ENCODE data around the gene AUTS2.
A peak's percentile ranks its signal among the peaks of the same experiment; 100 is the strongest.
"Not testable (repeated sequence)": the region's sequence is repeated elsewhere in the genome, so short reads cannot be mapped to it uniquely, and the experiment has no call there.

AUTS2 gene

DNA sequence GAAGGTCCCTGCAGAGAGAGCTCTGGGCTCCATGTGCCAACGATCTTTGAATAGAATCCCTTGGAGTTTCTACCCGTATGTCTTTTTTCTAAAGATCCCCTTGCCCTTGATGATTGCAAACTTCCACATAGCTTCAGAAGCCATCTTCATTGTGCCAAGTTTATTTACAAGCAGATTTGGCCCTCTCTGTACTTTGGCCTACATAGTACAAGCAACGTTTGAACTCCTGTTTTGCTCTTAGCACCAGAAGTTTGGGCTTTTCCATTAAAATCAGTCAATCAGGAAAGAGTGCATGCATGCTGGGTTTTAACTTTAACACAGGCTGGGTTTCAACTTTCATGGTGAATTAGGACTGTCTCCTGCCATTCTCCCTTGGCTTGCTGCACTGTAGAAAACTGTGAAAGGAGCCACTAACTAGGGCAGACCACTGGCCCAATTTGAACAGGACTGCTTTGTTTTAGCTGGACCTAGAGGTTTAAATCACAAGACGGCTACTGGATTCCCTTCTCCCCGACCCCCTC lies 976.1 kb downstream of the AUTS2 start:
- DNase-seq, result peak; percentile 39

DNA sequence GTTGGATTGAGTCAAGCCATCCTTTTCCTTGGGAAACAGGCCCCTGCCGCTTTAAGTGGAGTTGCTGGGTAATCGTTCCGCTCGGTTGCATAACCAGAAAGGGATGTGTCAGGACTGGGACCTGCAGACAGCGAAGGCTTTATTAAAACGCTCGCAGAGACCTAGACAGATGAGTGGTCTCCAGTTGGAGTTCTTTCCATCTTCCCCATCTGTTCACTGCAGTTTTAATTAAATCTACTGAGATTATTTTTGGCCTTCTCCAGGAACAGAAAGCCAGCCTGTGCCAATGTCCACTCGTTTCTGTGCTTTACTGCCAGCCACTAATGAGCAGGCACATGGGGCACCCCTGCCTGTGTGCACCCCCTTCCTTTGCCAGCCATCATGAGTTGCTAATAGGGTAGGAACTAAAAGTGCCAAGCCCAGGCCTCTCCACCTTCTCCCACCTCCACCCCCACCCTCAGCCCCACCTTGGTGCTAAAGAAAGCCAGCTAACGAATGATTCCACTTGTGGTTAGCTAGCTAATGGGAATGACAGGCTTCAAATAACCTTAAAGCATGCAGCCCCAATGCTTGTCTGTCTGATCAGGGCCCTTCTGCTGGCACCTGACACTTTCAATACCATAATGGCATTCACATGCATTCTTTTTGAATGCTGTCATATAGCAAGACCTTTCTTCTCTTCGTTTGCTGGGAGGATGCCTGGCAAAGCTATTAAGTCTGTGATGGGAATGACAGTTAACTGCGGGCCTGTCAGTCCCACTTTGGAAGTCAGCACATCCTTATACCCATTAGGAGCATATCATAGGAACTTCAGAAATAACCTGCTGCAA lies 976.9 kb downstream of the AUTS2 start:
- DNase-seq, result peak; percentile 96

DNA sequence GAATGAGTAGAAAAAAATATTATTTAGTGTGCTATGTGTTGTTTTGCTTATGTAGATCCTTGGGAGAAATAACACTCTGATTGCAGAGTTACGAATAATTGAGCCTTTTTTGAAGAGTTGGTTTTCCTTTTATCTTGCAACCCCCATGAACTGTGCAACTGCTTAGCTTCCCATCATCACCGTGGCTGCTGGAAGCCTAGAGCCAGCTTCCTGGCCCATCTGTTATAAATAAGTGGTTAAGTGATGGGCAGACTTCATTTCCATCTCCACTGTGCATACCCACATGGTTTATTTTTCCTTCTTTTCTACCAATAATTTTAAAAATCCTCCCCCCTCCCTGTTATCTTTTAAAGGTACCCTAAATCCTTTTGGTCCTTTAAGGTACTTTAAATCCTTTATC lies 978.8 kb downstream of the AUTS2 start:
- peak; percentile 75 for DNase-seq

DNA sequence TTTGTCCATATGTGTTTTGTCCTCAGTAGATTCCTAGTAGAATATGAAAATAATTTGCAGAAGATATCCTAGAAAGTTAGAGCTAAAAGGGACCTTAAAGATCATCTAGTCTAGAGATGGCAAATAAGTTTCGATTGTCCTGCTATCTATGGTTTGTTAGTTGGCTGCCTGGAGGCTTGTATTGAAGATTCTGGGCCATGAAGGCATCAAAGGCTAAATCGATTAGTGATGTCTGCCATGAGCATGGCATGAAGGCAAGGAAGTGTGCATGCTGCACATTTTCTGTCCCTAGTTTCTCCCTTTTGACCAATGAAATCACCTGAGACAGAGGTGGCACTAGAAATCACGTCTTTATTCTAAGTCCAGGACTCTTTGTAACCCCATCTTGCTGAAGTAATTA lies 979.9 kb downstream of the AUTS2 start:
- no peak for DNase-seq

DNA sequence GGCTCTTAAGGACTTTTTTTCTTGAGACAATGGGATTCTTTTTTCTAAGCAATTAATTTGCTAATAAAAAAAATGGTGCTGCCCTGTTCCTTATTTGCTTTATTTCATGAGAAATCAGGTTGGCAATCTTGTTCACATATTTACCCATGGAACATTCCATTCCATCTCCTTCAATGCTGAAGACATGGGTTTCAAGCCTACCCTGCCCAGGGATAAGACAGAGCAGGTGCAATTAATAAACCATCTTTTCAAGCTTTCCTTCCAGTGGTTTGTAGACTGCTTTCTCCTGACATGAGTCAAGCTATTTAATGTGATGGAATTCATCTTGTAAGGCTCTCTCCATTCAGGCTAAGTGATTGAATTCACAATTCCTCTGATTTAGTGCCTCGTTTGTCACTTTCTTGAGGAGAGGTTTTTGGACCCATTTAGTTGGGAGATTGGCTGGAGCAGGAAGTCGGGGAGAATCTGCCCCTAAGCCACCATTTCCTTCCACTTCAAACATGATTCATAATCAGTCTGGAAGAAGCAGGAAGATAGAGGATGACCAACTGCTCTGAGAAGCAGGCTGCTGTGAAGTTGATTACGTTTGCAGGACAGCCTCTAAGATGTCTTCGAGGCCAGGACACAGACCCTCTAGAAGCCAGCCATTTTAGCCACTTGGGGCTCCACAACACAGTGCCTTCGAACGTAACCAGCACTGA lies 981.3 kb downstream of the AUTS2 start:
- no peak for DNase-seq

DNA sequence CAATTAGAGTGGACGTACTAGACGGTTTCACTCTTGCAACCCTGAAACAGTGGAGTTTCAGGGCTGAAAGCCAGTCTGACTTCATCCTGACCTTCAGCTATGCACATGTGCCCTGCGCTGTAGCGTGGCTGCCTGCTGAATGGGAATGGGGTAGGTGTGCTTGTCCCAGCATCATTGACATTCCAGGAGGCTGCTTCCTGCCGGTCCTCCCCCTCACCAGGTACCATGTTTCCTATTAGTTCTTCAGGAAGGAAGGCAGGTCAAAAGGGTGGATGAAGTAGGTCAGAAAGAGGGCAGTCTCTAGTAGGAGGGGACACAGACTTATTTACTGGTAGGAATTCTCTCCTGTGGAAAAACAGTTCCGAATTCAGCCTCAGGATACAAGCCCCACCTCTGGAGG lies 981.9 kb downstream of the AUTS2 start:
- no peak for DNase-seq

DNA sequence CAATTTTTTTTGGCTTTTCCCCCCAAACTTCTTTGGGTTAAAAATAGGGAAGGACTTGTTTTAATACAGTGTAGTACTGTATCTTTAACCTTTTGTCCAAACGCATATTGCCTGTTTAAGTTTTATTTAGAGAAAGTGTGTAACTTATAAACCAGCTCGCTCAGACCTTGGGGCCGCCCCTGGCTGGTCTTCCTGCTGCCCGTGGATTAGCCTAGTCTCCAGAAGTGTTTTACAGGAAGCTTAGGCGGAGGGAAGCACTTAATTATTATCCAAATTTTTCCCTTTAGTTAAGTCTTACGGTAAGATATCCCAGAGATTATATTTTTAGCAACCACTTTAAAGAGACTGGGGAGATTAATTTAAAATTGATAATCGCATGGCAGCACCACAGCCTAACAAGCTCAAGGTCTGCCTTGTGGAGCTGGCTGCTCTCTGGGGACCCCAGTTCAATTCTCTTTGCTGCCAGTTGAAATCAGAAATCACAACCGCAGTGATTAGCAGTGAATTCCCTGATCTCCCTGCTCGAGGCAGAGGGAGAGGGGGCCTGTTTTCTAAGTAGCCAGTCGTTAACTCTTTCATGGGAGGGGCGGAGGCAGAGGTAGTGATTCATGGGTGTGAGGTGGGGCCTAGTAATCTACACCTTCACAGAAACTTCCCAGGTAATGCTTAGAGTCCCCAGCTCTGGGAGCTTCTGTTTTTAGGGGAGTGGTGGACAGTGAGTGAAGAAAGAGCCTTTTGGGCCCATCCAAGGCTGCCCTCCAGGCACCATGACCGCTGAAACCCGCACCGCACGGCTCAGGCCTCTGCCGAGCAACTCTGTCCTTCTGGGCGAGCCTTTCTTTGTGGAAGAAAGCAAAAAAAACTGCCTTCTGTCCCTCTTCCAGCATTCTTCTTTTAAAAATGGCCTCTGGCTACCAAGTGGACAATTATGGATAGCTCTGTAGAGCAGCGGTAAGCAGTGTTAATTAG lies 984.9 kb downstream of the AUTS2 start:
- DNase-seq, result peak; percentile 87

DNA sequence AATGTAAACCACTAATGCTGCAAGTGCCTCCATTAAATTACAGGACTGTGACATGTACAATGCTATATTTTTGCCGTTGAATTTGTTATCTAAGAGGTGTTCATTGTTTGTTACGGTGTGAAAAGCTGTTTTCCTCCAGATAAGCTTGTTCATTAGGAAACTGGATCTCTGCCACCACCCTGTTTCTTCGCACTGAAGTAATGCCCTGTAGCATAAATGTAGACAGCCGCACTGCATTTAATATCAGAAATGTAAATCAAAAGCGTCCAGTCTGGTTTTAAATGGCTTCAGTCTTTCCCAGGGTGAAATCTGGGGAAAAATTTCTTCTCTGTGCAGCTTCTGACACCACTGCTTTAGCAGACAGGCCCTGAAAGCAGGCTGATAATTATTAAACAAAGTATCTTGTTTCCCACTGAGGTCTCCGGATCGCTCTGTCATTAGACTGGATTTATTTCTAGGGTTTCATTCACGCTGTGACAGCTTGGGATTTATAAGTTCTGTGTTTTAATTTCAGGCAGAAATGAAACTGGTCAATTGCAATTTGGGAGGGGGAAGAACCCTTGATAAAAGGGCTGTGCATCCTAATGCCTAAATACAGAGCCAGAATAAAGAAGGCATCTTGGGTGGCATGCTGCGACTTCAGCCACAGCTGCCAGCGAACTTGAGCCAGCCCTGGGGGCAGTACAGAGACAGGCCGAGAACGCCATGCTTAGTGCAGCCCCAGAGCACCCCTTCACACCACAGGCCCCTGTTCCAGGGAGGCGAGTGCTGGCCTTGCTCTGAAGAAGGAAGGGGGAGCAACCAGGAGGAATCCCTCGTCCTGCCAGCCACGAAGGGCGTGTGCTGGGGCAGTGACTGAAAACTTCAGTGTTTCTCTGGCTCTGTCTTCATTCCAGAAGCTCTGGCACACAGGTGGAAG lies 985.9 kb downstream of the AUTS2 start:
- peak; percentile 37 for DNase-seq

DNA sequence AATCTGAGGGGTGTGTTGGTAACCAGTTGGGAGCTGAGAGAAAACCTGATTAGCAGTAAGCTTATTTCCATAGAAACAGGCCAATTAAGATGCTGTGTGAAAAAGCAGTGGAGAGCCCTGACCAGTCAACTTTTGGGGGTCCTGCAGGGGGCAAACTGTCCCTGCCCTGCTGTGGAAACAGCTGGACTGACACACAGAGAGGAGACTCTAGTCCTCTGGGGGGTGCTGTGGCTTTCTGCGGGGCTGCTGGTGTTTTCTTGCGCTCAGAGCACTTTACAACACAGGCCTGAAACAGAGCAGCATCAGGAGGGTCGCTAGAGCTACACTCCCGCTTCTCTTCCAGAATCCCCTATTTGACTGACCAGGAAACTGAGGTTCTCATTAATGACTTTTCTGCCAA lies 986.8 kb downstream of the AUTS2 start:
- peak; percentile 44 for DNase-seq

DNA sequence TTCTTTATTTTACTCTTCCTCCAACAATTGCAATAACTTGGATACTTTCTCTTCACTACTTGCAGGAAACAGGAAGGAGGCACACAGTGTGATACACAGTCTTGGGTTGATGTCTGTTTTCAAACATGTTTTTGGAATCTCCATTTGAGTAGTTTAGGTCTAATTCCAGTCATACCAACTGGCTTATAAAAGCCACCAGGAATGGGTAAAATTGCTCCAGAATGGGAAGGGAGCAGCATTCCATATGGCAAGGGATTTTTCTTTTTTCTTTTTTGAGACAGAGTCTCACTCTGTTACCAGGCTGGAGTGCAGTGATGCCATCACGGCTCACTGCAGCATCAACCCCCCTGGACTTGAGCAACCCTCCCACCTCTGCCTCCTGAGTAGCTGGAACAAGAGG lies 988.5 kb downstream of the AUTS2 start:
- no peak for DNase-seq

DNA sequence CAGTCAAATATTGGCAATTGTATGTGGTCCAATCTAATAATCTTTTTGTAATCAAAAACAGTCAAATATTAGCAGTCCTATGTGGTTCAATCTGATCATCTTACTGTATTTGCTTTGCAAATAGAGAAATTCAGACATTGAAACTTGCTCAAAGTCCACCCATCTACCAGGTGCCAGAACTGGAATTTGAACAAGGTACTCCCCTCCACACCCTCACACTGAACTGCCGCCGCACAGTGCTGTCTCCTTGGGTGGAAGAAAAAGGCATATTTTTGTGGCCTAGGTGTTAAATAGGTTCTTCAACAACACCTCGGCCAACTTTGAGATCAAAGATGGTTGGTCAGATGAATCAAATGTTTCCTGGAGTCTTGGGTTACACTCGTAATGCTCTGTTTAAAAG lies 989.5 kb downstream of the AUTS2 start:
- DNase-seq, result no peak

DNA sequence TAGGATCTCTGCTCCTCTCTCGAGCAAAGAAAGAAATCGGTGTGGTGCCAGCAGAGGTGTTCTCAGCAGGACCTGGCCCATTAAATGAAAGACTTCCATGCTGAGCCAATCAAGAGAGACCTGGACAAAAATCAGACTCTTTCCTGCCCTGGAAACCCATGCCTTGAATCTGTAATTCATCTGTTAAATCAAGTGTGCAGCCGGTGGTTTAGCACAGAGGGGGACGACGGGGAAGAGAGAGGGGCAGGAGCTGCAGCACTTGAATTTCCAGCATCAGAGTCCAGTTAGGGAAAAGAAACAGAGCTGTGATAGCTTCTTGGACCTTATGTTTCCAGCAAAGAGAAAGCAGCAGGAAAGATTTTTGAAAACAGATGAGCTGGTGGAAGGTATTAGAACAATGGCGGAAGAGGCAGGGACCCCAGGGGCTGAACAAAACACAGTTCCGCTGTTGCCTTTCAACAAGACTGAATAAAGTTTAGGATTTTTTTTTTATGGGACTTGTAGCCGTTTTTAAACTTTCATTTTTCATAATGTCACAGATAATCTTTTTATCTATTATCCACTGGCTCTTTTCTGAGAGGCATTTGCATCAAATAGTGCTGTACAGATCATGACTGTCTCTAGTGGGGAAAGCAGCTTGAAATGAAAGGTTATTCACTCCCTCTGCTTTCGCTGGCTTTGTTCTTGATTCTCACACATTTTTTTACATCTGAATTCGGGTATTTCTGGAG lies 990.1 kb downstream of the AUTS2 start:
- DNase-seq, result no peak

DNA sequence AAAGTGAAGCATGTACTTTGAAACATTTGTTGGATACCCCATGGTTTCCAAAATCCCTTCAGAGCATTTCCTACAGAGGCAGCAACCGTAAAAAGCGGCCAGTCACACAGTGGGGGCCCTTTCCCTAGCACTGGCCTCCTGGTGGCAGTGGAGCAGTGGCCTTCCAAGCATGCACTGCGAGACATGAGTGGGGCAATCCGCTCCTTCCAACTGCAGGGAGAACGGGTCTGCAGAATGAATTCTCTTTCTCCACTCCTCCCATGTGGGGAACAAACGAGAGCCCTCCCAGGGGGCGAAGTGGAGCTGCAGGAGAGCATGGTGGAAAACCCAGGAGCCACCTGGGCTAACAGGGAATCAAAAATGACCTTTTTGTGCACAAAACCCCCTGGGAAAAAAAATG lies 990.7 kb downstream of the AUTS2 start:
- DNase-seq, result no peak

DNA sequence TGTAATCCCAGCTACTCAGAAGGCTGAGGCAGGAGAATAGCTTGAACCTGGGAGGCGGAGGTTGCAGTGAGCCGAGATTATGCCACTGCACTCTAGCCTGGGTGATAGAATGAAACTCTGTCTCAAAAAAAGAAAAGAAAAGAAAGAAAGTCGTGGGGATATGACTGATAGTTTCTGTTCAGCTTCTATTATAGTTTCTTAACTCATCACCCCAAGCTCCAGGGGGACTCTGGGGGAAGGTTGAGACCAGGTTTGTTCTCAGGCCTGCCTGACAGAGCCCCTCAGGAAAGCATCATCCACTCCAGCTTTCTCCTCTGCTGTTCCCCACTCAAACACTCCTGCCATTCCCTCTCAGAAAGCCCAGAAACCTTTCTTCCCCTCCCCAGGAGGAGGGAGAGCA lies 991.3 kb downstream of the AUTS2 start:
- no peak for DNase-seq

DNA sequence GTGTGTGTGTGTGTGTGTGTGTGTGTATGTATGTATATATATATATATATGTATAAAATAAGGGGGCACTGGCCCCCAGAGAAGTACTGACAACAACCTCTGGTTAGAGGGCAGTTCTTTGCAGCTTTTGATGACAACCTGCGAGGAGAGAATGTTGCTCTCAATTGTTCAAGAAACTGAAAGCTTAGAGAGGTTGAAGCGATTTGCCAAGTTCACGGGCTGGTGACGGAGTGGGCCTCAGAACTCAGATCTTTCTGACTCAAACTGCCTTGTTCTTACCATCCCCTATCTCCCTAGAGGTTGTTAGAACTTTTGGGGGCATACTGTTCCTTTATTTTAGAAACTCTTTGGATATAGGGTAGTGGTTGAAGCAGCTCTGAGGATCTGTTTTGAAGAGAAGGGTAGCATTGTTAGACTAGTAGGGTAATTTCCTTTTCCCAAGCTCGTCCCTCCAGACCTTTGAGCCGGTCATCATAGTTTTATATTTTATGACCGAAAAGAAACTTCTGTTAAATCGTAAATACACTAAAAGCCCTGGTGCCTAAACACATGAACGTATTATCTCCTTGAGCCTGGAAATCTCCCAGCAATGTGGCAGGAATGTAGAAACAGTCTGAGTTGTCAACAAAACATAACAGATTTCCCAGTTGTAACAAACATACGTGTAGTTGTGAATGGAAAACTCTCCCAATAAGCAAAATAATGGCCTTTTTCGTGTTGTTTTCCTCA lies 992.0 kb downstream of the AUTS2 start:
- DNase-seq, result no peak

DNA sequence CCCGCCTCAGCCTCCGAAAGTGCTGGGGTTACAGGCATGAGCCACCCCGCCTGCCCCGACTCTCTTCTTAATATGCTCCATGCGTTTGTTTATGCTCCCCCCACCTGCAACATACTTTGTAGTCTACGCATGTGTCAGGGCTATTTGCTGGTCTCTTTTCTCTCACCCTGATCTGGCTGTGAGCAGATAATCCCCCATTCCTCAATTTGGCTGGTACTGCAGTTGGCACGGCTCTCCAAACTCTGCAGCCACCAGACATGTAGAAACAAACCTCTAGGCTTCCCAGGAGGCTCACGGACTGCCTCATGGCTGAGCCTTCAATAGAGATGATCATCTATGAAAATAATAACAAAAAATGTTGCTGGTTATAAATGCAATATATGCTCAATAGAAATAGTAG lies 993.4 kb downstream of the AUTS2 start:
- no peak for DNase-seq

DNA sequence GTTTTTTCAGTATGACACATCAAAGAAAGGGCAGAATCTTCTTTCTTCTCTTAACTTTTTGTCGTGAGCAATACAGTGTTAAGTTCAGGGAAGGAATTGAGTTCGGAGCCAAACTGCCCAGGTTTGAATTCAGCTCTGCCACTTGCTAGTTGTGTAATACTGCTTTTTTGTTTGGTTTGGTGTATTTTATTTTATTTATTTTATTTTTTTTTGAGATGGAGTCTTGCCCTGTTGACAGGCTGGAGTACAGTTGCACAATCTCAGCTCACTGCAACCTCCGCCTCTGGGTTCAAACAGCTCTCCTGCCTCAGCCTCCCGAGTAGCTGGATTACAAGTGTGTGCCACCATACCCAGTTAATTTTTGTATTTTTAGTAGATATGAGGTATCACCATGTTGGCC lies 993.9 kb downstream of the AUTS2 start:
- no peak for DNase-seq

DNA sequence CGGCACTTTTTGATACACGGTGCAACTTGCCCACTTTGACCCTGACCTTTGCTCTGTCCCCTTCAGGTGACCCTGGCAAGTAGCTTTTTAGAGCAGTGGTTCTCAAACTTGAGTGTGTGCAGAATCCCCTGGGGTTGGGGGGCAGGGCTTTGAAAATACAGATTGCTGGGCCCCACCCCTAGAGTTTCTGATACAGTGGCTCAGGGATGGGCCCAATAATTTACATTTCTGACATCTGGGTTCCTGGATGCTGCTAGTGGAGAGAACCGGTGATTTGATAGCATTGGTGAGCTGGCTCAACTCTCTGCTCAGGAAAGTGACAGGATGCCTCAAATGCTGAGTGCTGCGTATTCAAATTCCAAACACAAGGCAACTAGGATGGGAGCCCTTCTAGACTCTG lies 995.9 kb downstream of the AUTS2 start:
- no peak for DNase-seq

DNA sequence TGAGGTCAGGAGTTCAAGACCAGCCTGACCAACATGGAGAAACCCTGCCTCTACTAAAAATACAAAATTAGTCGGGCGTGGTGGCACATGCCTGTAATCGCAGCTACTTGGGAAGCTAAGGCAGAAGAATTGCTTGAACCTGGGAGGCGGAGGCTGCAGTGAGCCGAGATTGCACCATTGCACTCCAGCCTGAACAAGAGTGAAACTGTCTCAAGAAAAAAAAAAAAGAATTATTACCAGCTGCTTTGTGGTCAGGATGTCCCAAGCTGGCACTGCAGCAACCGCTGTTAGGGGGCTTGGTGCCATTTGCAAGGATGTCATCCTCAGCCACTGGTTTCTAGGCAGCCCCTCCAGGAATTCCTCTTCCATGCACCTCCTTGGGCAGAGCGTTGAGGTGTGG lies 996.6 kb downstream of the AUTS2 start:
- not testable (repeated sequence) for DNase-seq

DNA sequence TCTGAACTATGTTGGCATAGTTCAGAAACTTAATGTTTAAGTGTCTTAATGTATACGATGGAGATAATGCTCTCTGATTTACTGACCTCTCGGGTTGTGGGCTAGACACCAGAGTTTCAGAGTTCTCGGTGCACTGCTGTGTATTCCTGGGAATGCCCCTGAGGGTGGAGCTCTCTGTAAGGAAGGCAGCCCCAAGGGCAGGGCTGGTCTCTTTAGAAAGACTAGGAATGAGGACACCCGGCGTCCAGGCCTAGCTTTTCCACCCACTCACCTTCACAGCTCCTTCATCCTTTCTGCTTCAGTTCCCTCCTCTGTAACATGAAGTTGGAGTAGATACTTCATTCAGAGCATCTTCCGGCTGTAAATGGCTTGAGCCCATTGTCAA lies 997.1 kb downstream of the AUTS2 start:
- DNase-seq, result peak; percentile 31

All from NCI-H82 (cell line).